HUES48 (cell line): Measurements from ENCODE around the gene CCS.
A peak's percentile ranks its signal among the peaks of the same experiment; 100 is the strongest.

ENCODE experiments used
- H3K27ac ChIP-seq: one replicate; pipeline ENCODE4 v1.7.0; 2013; ENCODE audit warnings: low read depth, low read length, inconsistent platforms
- H3K27me3 ChIP-seq: 2 replicates; pipeline ENCODE4 v1.6.1; 2013; ENCODE audit warnings: mild to moderate bottlenecking, low read length; ENCODE audit not compliant: control insufficient read depth, insufficient read depth
- H3K36me3 ChIP-seq: 2 replicates; pipeline ENCODE4 v1.6.1; 2013; ENCODE audit warnings: low read length; ENCODE audit not compliant: control insufficient read depth, insufficient read depth
- H3K4me1 ChIP-seq: 2 replicates; pipeline ENCODE4 v1.6.1; 2013; ENCODE audit warnings: mild to moderate bottlenecking, low read length; ENCODE audit not compliant: control insufficient read depth, insufficient read depth
- H3K4me3 ChIP-seq: 2 replicates; pipeline ENCODE4 v1.5.1; 2013; ENCODE audit warnings: mild to moderate bottlenecking, low read depth, low read length
- H3K9ac ChIP-seq: 2 replicates; pipeline ENCODE4 v1.6.1; 2013; ENCODE audit warnings: mild to moderate bottlenecking, low read depth, low read length, moderate library complexity
- H3K9me3 ChIP-seq: 2 replicates; pipeline ENCODE4 v1.6.1; 2013; ENCODE audit warnings: low read length; ENCODE audit not compliant: control insufficient read depth, insufficient read depth

The CCS gene

GRCh38 chr11:66612458-66612857 lies 19.5 kb downstream of the CCS start:
- Histone ChIP-seq H3K9me3 (no peaks in the 10 kb centered on the region), H3K4me1 (no peaks in the 10 kb centered on the region), H3K36me3 (peaks cover 1% of the 10 kb centered on the region), H3K27me3 (no peaks in the 10 kb centered on the region), H3K4me3 (no peak overlapping the region), H3K9ac (no peak overlapping the region), H3K27ac (no peak overlapping the region)

- H3K4me1 ChIP-seq = peaks cover 13% of the 10 kb centered on the region
Observed at GRCh38 chr11:66614073-66614472, 21.1 kb downstream of the CCS start.

GRCh38 chr11:66616379-66617154 lies 23.6 kb downstream of the CCS start, which contains the start of gene RBM14:
Gene RBM14, plus strand, starts transcription at chr11:66616630. Its CDS starts 91 bp downstream, at chr11:66616721.
- peaks cover 15% of the 10 kb centered on the region for H3K4me1 ChIP-seq

More at GRCh38 chr11:66614073-66614472, 21.1 kb downstream of the CCS start:
- no peak overlapping the region for H3K27ac ChIP-seq
- H3K9ac ChIP-seq = no peak overlapping the region
- peaks cover 18% of the 10 kb centered on the region for H3K36me3 ChIP-seq
- H3K27me3 ChIP-seq = no peaks in the 10 kb centered on the region
- H3K4me3 ChIP-seq = no peak overlapping the region
- H3K9me3 ChIP-seq = no peaks in the 10 kb centered on the region

GRCh38 chr11:66617155-66617834 lies 24.3 kb downstream of the CCS start:
- peaks cover 15% of the 10 kb centered on the region for H3K4me1 ChIP-seq
- peaks cover 43% of the 10 kb centered on the region for H3K36me3 ChIP-seq

More at GRCh38 chr11:66616379-66617154, 23.6 kb downstream of the CCS start, which contains the start of gene RBM14:
- Histone ChIP-seq H3K27ac (peak within 1 kb of the TSS; percentile 97), H3K9me3 (no peaks in the 10 kb centered on the region), H3K9ac (peak within 1 kb of the TSS; percentile 95), H3K4me3 (peak within 1 kb of the TSS; percentile 89), H3K36me3 (peaks cover 36% of the 10 kb centered on the region), H3K27me3 (no peaks in the 10 kb centered on the region)

GRCh38 chr11:66619080-66619554 lies 26.1 kb downstream of the CCS start:
- H3K9me3 ChIP-seq = no peaks in the 10 kb centered on the region
- peak overlapping the region; percentile 89 for H3K4me3 ChIP-seq
- peaks cover 15% of the 10 kb centered on the region for H3K4me1 ChIP-seq
- H3K9ac ChIP-seq = no peak overlapping the region
- peaks cover 61% of the 10 kb centered on the region for H3K36me3 ChIP-seq
- no peak overlapping the region for H3K27ac ChIP-seq
- H3K27me3 ChIP-seq = no peaks in the 10 kb centered on the region

More at GRCh38 chr11:66617155-66617834, 24.3 kb downstream of the CCS start:
- no peaks in the 10 kb centered on the region for H3K27me3 ChIP-seq
- peak overlapping the region; percentile 89 for H3K4me3 ChIP-seq
- H3K9ac ChIP-seq = peak overlapping the region; percentile 95
- peak overlapping the region; percentile 97 for H3K27ac ChIP-seq
- no peaks in the 10 kb centered on the region for H3K9me3 ChIP-seq

- no peaks in the 10 kb centered on the region; the same call in 1 of the 2 replicates for H3K4me1 ChIP-seq
- H3K9ac ChIP-seq = no peak overlapping the region
- peaks cover 94% of the 10 kb centered on the region for H3K36me3 ChIP-seq
- H3K4me3 ChIP-seq = no peak overlapping the region
- no peaks in the 10 kb centered on the region for H3K9me3 ChIP-seq
- H3K27me3 ChIP-seq = no peaks in the 10 kb centered on the region
- H3K27ac ChIP-seq = no peak overlapping the region
Observed at GRCh38 chr11:66624450-66624849, 31.5 kb downstream of the CCS start.

- H3K36me3 ChIP-seq = peaks cover 97% of the 10 kb centered on the region
- H3K9me3 ChIP-seq = no peaks in the 10 kb centered on the region
- H3K4me1 ChIP-seq = no peaks in the 10 kb centered on the region
- no peak overlapping the region for H3K4me3 ChIP-seq
- no peak overlapping the region for H3K27ac ChIP-seq
- no peaks in the 10 kb centered on the region for H3K27me3 ChIP-seq
- no peak overlapping the region for H3K9ac ChIP-seq
Observed at GRCh38 chr11:66625041-66625751, 32.2 kb downstream of the CCS start.

- Histone ChIP-seq H3K4me3 (no peak overlapping the region), H3K9me3 (no peaks in the 10 kb centered on the region), H3K36me3 (peaks cover 100% of the 10 kb centered on the region), H3K9ac (no peak overlapping the region), H3K27ac (no peak overlapping the region), H3K27me3 (no peaks in the 10 kb centered on the region), H3K4me1 (no peaks in the 10 kb centered on the region)
Observed at GRCh38 chr11:66625752-66626149, 32.8 kb downstream of the CCS start.

- no peaks in the 10 kb centered on the region for H3K27me3 ChIP-seq
- H3K9me3 ChIP-seq = no peaks in the 10 kb centered on the region
- H3K4me3 ChIP-seq = no peak overlapping the region
- H3K4me1 ChIP-seq = no peaks in the 10 kb centered on the region
- no peak overlapping the region for H3K9ac ChIP-seq
- H3K36me3 ChIP-seq = peaks cover 95% of the 10 kb centered on the region
- H3K27ac ChIP-seq = no peak overlapping the region
Observed at GRCh38 chr11:66626382-66626781, 33.4 kb downstream of the CCS start.

- Histone ChIP-seq H3K27ac (no peak overlapping the region), H3K4me1 (no peaks in the 10 kb centered on the region), H3K4me3 (no peak overlapping the region), H3K9ac (no peak overlapping the region), H3K36me3 (peaks cover 92% of the 10 kb centered on the region), H3K9me3 (no peaks in the 10 kb centered on the region), H3K27me3 (no peaks in the 10 kb centered on the region)
Observed at GRCh38 chr11:66626926-66627325, 33.9 kb downstream of the CCS start.
